Liver (tissue), 3 donors: Measurements from ENCODE around the gene TERT.

Experiments
- CTCF ChIP-seq: fragments of 150-350 bp; IDR thresholded peaks from 2 replicates; pipeline ENCODE4 v1.5.1; 2017; ENCODE audit warnings: improper control_type of control experiment, low read depth, low read length; ENCODE audit not compliant: missing input control
- FOXA1 ChIP-seq: IDR thresholded peaks from 2 replicates; pipeline ENCODE4 v1.6.1; 2016; ENCODE audit warnings: antibody characterized with exemption
- RAD21 ChIP-seq, 2 donors: IDR thresholded peaks; 2 replicates each; pipeline ENCODE4 v1.6.1; 2016; ENCODE audit warnings: antibody characterized with exemption in 2 of 2, mild to moderate bottlenecking in 2 of 2
- REST ChIP-seq: IDR thresholded peaks from 2 replicates; pipeline ENCODE4 v1.6.1; 2016; ENCODE audit warnings: antibody characterized with exemption, mild to moderate bottlenecking
- TAF1 ChIP-seq: conservative IDR thresholded peaks from 2 replicates; pipeline ENCODE4 v1.6.1; 2016; ENCODE audit warnings: antibody characterized with exemption, mild to moderate bottlenecking
- donor health status: healthy.
- donor health status: healthy.

- TF ChIP-seq CTCF, result no peak
- TF ChIP-seq REST, result no peak
- no peak for TF ChIP-seq RAD21 (IDR thresholded peaks at IDR 0.05)
- no peak for TF ChIP-seq TAF1
- TF ChIP-seq FOXA1, result no peak
These were observed 29.4 kb upstream of the TERT start for GRCh38 chr5:1324301-1324700.
